Stimulated activated CD4-positive, alpha-beta T cell treated with anti-CD3 and anti-CD28 coated beads, TNF-alpha, amount 100 ng/mL, for 4 hours (primary cell): ENCODE results near the gene ARTN.

Experiments used
- DNase-seq, 3 experiments: peaks; one replicate each; pipeline ENCODE4 v3.0.0-alpha.2; 2020; ENCODE audit warnings: low read depth in 3 of 3

Gene ARTN, protein sequence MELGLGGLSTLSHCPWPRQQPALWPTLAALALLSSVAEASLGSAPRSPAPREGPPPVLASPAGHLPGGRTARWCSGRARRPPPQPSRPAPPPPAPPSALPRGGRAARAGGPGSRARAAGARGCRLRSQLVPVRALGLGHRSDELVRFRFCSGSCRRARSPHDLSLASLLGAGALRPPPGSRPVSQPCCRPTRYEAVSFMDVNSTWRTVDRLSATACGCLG

DNA sequence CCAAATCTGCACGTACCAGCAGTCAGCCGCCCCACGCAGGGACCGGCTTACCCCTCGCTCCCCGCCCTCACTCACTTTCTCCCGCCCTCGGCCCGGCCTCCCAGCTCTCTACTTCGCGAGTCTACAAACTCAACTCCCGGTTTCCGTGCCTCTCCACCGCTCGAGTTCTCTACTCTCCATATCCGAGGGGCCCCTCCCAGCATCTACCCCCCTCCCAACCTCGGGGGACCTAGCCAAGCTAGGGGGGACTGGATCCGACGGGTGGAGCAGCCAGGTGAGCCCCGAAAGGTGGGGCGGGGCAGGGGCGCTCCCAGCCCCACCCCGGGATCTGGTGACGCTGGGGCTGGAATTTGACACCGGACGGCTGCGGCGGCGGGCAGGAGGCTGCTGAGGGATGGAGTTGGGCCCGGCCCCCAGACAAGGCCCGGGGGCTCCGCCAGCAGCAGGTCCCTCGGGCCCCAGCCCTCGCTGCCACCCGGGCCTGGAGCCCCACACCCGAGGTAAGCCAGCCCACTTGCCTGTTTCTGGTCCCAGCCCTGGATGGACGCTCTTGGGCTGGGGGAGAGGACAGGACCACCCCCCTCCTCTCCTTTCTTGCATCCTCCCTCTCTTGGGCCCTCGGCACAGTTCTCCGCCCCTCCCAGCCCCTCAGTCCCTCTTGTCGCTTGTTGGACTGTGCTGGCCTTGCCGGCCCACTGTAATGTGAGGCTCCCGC is at the start of gene ARTN:
Gene ARTN, plus strand, starts transcription at position 416 of the 715 bp plus-strand sequence. CDS start 1,856 bp downstream, outside the sequence.
- no peak for DNase-seq

DNA sequence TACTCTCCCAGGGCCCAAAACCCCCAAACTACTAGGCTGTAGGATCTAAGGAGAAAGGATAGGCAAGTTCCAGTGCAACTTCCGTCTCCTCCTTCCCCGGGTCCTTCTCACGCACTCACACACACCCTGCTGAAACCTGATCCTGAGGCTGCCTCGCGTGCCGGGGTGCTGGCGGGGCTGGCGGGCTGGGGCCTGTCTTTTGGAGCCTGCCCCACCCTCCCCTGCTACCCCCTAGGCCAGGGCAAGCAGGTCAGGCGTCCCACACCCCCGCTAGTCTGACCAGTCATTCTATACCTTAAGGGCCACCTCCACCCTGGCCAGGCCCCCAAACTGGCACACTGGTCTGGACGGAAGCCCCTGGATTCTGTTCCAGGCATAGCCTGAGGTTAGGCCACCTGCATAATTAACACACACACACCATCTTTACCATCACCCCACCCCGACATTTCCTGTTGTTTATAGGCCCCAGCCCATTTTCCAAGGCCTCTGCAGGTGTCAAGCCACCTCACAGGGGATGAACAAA is 48.3 kb upstream of the ARTN start:
- DNase-seq: no peak

DNA sequence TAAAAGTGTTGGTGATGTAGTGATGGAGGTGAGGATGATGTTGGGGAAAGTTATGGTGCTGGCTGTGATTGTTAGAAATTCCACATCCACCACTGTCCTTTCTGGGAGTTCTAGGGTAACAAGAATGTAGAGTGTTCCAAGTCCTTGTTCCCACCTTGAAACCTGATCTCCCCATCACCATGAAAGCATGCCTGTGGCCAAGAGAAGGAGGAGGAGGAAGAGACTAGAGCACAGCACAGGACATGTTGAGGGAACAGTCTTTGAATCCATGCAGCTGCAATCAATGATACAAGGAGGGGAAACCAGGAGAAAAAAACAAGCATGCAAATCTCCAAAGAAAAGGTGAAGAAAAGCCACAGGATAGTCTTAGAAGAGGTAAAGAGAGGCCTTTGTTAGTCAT is 45.9 kb upstream of the ARTN start:
- no peak for DNase-seq

DNA sequence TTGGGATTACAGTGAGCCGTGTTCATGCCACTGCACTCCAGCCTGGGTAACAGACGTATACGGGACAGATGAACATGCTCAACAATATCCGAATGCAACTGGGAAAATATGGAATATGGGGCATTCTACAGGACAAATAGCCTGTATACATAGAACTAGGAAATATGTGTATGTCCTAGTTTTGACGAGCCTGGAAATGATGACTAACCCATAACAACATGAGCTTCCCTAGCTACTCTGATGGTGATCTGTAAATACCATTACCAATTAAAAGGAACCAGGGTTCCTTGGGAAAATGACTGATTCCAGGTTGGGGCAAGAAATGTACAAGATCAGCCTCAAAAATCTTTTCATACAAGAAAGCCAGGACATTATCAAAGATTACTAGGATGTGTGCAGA is 42.8 kb upstream of the ARTN start:
- no peak for DNase-seq

DNA sequence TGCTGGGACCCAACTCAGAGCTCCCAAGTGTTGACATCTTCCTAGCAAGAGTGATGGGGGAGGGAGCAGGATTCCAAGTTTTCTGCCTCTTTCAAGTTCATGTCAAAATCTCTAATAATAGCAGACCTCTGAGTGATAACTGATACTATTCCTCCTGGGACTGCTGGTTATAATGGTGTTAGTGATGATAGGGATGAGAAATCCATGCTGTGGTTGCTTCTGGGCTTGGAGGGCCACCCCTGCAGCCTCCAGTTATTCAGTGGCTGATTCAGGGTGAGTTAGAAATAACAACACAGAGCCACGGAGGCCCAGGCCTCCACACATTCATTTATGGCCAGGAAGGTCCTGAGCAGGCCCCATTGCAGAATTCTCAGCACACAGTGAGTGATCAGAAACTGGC is 40.6 kb upstream of the ARTN start:
- no peak for DNase-seq

DNA sequence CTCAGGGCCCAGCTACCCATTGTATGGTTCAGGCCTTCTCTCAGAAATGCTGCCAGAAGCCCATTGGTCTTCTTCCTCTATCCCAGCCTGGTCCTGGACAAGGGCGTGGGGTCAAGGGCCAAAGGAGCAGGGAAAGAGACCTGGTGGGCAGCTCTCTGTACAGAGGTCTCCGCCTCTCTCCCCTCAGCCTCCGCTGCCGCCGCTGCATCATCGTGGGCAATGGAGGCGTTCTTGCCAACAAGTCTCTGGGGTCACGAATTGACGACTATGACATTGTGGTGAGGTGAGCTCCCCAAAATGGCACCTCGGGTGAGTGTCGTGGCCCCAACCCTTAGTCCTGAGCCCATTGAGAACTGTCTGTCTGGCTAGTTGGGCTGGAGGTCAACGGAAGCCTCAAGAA is 34.6 kb upstream of the ARTN start:
- no peak for DNase-seq

DNA sequence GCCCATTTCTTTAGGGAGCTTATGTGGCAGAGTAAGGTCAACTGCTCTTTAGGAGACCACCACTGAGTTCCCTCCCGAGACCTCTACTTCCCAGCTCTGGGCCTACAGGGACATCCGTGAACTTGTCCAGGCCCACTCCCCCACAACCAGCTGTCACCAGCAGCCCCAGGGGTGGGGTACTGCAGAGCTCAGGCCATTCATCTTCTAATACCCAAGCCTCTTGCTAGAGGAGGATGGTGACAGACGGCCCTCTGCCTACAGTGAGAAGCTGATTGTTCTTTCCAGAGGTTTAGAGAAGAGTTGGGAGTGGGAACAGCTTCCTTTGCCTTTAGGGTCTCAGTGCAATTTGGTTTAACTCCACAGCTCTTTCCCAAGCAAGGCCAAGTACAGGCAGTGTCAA is 33.2 kb upstream of the ARTN start:
- no peak for DNase-seq

DNA sequence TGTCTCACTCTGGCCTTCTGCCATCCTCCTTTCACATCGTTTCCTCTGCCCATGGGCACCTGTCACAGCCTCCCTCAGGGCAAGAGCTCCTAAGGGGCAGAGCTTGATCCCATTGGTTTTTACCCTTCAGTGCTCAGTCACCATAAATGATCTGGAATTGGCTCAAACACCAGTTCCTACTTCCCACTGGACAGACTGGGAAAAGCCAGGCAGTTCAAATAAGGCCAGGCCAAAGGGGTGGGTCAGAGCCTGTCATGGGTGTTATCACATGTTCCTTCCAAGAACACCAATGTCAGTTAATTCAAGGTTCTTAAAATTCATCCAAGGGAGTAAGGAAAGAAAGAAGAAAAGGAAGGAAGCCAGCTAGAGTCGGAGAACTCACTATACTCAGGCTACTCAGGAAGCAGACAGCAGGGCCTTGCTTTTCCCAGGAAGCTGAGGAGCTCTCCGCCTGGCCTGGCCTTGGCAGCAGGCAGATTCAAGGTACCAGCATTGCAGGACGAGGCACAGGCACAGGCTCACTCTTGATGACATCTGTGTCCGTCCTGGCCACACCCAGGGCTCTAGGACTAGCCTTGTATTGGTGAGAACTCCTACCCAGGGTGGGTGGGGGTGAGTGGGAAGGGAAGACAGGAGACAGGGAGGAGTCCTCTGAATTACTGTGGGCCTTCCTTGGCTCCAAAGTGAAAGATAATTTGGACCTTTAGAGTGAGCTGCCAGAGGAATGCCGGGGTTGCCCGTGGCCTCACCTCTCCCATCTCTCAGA is 32.2 kb upstream of the ARTN start:
- DNase-seq: no peak

DNA sequence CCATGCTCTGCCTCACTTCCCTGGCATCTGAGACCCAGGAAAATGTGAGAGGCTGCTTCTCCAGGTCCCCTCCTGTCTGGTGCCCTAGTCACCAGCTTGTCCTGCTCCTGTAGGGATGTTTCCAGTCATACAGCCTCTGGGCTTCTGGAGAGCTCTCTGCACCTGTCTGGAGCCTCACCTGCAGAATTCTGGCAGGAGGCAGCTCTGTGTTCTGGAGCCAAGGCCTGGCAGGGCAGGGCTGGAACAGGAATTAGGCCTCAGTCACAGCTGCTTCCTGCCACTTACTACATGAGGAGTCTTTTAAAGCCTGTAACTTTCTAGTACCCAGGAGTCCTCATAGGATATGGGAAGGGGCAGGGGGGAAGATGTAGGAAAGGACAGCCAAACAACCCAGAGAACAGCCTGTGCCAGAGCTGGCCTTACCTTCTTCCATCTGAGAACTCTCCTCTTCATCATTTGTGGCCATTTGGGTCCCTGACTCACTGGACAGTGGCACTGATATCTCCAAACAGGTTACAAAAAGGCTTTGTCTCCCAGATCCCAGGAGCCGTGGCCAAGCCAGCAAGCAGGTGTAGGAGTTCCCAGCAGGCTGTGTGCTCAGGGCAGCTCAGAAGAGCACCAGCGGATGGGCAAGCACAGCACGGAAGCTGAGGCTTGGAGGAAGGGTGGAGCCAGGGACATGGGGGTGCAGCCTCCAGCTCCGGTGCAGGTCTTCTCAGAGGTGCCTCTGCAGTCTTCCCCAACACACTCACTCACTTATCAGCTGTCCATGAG is 31.4 kb upstream of the ARTN start:
- DNase-seq: no peak

DNA sequence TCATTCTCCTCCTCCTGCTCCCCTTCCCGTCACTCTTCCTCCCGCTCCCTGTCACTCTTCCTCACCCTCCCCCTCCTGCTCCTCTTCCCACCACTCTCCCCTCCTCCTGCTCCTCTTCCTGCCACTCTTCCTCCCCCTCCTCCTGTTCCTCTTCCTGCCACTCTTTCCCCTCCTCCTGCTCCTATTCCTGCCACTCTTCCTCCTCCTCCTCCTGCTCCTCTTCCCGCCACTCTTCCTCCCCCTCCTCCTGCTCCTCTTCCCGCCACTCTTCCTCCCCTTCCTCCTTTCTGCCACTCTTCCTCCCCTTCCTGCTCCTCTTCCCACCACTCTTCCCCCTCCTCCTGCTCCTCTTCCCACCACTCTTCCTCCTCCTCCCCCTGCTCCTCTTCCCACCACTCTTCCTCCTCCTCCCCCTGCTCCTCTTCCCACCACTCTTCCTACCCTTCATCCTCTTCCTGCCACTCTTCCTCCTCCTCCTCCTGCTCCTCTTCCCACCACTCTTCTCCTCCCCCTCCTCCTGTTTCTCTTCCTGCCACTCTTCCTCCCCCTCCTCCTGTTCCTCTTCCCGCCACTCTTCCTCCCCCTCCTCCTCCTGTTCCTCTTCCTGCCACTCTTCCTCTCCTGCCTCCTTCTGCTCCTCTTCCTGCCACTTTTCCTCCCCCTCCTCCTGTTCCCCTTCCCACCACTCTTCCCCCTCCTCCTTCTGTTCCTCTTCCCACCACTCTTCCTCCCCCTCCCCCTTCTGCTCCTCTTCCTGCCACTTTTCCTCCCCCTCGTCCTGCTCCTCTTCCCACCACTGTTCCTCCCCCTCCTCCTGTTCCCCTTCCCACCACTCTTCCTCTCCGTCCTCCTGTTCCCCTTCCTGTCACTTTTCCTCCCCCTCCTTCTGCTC is 28.7 kb upstream of the ARTN start:
- no peak for DNase-seq

DNA sequence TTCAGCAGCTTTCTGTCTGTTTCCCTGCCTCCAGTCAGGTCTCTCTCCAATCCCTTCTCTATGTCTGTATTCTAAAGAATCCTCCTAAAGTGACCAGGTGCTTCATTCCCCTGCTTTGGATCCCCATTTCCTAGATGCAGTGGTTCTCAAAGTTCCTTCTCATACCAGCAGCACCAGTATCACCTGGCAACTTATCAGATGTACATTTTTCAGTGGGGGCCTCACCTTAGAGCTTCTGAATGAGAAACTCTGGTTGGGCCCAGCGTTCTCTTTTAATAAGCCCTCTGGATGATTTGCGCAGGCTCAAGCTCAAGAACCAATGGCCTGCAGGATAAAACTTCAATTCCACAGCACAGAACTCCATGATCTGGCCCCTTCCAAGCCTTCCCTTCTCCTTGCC is 25.4 kb upstream of the ARTN start:
- no peak for DNase-seq

DNA sequence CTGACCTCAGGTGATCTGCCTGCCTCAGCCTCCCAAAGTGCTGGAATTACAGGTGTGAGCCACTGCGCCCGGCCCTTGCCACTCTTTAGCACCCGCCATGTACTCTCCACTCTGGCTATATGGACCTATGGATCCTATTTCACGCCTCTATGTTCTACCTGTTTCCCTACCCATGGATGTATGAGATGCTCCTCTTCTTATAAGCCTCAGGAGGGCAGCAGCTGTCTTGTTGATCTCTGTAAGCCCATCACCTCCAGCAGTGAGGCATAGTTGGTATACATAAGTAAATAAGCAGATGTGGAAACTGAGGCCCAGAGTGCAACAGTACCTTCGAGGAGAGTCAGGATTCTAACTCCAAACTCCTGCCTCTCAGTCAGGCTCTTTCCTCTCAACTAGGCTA is 24.7 kb upstream of the ARTN start:
- DNase-seq: no peak

DNA sequence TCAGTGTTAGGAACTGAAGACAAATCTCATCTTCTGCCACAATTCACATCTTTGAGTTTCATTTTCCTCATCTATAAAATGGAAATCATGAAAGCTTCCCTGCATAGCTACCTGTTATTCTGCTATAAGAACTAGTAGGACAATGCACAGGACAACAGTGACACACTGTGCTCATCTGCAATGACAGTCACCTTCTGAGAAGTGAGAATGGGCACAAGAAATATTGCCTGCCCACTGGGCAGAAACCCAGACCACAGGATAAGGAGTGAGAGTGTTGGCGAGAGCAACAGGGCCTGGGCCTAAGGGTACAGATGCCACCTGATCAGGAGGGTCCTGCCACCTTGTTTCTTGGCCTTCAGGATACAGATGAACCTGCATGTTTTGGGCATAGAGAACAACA is 23.3 kb upstream of the ARTN start:
- no peak for DNase-seq

DNA sequence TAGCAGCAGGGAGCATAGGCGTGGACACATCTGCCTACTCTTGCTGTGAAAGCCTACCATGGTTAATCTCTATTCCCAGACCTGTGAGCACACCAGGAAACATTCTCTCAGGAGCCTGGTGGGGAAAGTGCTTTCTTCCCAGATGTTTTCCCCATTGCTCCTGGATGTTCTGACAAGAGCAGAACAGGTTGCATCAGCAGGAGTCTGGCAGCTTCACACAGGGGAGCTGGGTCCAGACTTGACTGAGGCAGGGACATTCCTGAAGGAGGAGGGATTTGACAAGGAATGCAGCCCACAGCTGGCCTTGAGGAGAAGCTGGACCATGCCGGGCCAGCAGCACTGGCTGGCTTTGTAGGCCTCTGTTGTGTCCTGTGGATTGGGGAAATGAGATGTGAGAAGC is 21.0 kb upstream of the ARTN start:
- no peak for DNase-seq

DNA sequence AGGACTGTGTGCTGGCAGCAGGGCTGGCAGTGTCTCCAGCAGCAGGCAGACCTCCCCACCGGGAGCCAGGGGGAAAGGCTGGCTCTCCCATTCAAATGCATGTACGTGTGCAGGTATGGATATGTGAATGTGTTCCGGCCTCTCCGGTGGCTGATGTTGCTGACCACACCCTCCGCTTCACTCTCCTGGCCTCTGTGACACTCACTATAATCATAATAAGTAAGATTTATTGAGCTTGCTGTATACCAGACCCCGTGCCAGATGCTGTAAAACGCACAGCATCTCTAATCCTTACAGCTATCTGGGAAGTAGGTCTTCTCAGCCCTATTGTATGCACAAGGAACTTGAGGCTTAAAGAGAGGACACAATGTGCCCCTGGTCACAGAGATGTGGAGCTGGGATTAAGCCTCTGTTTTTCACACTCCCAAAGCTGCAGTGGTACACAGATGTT is 20.5 kb upstream of the ARTN start:
- no peak for DNase-seq

DNA sequence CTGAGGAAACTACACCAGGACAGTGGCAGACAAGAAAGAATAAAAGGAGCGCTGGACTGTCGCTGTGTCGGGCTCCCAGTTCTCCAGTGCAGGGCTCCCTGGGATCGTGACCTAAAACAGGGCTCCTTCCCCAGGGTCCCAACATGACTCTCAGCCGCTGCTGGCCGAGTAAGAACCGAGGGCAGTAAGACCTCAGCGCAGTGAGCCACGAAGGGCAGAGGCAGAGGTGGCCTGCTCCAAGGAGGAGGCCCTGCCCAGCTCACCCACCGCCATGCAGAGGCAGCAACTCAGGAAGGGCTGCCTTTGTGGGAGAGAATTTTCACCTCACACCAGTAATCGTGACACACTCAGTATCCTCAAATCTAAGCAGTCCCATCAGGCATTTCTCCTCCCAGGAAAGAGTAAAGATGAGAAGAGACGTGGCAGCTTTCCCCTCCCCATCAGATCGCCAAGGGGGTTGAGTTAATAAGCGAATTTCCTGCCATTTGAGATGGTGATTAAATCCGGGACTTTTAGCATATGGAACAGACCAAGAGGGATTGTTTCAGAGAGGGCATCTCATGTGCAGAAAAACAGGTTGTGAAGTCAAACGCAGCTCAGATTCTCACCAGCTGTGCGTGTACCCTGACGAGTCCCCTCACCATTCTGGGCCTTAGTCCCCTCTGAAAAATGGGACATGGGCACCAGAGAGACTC is 19.8 kb upstream of the ARTN start:
- no peak for DNase-seq

DNA sequence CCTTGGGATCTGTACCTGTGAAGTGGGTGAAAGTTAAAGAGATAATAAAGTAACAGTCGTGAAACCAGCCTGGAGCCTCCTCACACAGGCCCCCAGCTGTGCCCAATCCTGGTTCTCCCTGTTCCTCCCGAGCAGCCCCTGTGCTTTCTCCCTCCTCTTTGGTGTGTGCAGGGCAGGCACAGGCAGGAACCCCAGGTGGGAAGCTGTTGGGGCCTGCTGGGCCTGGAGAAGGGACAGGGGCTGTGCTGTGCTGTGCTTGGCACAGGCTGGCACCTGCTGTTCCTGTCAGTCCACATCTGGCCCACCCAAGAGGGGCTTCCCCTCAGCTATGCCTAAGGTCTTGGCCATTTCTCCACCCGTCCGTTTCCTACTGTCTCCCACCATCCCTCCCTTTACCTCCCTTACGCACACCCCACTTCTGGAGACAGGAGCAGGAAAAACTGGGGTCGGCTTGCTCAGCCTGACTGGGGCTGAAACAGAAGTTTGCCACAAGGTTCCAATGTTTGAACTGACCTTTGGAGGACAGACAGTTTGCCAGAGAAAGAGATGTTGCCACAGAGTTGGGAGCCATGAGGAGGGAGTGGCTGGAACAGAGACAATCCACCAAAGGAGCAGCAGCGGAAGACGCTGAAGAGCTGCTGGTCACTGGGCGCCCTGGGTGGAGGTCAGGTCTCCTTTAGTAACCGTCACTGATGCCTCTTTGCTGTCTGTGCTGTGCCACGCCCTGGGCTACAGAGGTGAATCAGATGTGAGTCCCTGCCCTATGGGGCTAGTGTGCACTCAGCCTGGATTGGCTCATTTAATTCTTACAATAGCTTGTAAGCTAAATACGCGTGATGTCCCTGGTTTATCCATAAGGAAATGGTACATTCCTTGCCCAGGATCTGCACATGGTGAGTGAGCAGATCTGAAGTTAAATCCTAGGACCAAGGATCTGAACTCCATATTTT is 18.8 kb upstream of the ARTN start:
- DNase-seq: no peak

DNA sequence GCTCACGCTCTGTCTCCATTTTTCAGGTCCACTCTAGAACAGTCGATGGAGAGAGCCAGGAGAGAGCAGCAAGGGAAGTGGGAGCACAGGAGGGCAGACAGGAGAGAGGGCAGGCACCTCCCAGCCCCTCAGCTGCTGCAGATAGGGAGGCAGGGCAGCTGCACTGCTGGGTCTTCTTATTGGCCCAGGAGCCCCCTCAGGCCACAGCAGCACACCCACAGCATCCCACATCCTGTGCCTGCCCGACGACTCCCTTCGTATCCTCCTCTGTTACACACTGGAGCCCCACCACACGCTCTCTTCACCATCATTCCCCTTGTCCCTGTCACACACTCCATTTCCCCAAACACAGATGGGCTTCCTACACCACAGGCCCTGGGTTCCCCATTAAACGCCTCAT is 13.7 kb upstream of the ARTN start:
- no peak for DNase-seq

DNA sequence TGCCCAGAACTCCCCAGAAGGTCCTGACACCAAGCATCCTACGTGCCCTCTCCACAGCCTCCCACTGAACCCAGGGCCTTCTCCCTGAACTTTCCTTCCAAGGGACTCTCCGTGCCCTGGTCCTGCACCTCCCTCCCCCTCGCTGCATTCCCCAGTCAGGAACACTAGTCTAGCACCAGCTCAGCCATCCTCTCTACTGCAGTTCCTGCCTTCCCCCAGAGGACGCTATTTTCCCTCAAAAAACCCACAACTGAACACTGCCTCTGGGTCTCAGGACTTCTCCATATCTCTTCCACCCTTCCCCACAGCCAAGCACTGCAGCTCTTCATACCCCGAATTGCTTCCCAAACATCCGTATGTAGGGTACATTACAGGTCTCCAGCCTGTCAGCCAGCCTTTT is 12.6 kb upstream of the ARTN start:
- DNase-seq: no peak
